Epithelial cell of proximal tubule (primary cell): ENCODE measurements around the gene EPHB1. TPM values are rescaled to one million over a fixed set of nuclear protein-coding genes. Genes with fewer than 3 reads are reported as not detected.

Source experiments
- DNase-seq: peaks from one replicate; pipeline ENCODE4 v3.0.0-alpha.2; 2011; ENCODE audit warnings: low read depth
- H3K4me3 ChIP-seq: 2 replicates; pipeline ENCODE4 v1.5.1; 2011; ENCODE audit warnings: low read depth, mild to moderate bottlenecking, low read length
- total RNA-seq: library from RNA; depleted of rRNA; stranded (reverse); fragments of >200 nt; gene quantifications from 2 replicates; pipeline ENCODE4 v1.2.3, GENCODE V29; 2015
- TF ChIP-seq, protein P1 (sequence below): conservative IDR thresholded peaks from 2 replicates; pipeline ENCODE4 v1.5.1; 2012; ENCODE audit warnings: low read depth, mild to moderate bottlenecking, low read length

Gene EPHB1
- total RNA-seq, 1 donor from 2014 or later: 1.6 TPM

DNA sequence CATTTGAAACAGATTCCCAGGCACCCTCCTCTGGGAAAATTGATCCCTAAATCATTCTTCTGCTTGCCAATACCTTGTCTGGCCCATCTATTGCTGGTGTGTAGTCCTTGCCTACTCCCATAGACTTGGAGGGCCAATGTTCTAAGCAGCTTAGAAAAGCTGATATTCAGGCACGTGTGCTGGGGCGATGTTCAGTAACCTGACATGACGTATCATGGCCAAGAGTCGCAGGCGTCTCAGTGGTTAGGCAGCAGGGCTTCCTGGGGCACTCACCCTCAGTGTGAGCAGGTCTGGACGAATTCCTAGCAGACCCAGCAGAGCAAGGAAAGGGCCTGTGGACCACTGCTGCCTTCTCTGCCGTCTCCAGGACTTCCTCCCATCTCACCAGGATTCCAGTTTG is 21.6 kb downstream of the EPHB1 start:
- no peak for DNase-seq
- H3K4me3 ChIP-seq: no peak overlapping the region
- TF ChIP-seq, protein P1, sequence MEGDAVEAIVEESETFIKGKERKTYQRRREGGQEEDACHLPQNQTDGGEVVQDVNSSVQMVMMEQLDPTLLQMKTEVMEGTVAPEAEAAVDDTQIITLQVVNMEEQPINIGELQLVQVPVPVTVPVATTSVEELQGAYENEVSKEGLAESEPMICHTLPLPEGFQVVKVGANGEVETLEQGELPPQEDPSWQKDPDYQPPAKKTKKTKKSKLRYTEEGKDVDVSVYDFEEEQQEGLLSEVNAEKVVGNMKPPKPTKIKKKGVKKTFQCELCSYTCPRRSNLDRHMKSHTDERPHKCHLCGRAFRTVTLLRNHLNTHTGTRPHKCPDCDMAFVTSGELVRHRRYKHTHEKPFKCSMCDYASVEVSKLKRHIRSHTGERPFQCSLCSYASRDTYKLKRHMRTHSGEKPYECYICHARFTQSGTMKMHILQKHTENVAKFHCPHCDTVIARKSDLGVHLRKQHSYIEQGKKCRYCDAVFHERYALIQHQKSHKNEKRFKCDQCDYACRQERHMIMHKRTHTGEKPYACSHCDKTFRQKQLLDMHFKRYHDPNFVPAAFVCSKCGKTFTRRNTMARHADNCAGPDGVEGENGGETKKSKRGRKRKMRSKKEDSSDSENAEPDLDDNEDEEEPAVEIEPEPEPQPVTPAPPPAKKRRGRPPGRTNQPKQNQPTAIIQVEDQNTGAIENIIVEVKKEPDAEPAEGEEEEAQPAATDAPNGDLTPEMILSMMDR: no peak

DNA sequence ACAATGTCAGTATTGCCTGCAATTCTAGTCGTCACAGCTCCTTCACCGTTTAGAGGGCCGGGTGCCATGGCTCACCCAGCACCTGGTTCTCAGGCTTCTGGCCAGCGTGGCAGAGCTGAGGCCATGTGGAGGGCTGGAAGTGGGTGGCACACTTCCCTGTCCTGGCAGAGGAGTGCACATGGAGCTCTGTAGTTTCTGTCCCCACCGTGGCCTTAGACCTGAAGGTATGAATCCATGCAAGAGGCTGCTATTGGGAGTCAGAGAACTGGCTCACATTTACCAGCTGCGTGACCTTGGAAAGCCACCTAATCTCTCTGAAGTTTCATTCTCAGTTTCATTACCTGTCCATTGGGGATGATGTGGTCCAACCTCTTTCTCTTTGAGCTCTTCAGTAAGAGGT is 22.2 kb downstream of the EPHB1 start:
- DNase-seq: no peak
- TF ChIP-seq, protein P1: no peak
- no peak overlapping the region for H3K4me3 ChIP-seq

DNA sequence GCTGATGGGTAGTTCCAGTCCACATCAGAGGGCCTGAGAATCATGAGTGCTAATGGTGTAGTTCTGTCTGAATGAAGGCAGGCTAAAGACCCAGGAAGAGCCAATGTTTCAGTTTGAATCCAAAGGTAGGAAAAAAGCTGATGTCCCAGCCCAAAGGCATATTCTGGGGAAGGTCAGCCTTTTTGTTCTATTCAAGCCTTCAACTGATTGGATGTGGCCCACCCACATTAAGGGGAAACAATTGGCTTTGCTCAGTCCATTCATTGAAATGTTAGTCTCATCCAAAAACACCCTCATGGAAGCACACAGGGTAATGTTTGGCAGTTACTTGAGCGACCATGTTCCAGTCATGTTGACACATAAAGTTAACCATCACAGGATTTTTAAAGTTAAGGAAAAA is 25.9 kb downstream of the EPHB1 start:
- TF ChIP-seq, protein P1: no peak
- DNase-seq: no peak
- no peak overlapping the region for H3K4me3 ChIP-seq

DNA sequence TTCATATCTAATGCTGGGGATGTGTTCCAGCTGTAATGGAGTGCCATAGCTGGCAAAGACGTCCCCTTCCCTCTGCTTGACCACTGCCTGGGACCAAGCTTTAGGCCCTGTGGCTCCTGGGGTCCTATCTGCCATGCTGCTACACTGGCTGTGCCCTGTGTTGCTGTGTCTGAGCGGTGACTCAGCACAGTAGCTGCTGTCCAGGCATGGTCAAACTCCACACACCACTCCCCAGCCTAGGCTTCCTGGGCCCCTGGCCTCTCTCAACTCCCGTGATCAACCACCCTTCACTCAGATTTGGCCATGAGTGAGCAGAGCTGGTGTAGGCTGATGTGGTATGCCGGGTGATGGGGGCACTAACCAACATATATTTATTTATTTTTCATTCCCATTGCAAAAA is 27.0 kb downstream of the EPHB1 start:
- no peak for DNase-seq
- H3K4me3 ChIP-seq: no peak overlapping the region

DNA sequence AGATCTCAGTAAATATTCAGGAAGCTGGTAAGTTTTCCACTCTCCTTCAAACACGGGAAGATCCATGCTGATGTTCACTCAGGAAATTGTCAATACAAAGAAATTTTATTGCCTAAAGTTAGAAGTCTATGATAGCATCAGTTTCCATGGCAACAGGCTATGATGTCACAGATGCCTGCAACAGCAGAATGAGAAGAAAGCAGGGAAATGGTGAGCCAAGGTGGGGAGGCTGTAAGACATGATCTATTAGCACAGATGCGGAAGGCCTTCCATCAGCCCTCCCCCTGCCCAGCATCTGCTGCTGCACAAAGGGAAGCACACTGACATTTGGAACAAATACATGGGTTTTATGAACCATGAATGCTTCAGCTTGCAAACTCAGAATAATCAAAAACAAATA is 28.6 kb downstream of the EPHB1 start:
- no peak for DNase-seq
- no peak overlapping the region for H3K4me3 ChIP-seq
- TF ChIP-seq, protein P1: no peak

More for the DNA sequence above, 27.0 kb downstream of the EPHB1 start:
- TF ChIP-seq, protein P1: no peak

DNA sequence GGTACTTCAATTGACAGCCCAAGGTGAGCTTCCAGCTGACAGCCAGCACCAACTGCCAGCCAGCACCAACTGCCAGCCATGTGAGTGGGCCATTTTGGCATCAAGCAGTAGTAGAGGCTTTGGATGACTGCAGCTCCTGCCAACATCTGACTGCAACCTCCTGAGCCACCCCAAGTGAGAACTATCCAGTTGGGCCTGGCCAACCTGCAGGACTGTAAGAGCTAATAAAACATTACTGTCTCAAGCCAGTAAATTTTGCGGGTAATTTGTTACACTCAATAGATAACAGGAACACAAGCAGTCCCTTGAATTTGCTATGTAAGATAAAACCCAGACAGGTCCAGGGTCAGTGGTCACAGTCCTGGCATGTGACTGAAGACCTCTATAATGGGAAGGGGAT is 29.7 kb downstream of the EPHB1 start:
- TF ChIP-seq, protein P1: no peak
- no peak overlapping the region for H3K4me3 ChIP-seq
- DNase-seq: no peak

DNA sequence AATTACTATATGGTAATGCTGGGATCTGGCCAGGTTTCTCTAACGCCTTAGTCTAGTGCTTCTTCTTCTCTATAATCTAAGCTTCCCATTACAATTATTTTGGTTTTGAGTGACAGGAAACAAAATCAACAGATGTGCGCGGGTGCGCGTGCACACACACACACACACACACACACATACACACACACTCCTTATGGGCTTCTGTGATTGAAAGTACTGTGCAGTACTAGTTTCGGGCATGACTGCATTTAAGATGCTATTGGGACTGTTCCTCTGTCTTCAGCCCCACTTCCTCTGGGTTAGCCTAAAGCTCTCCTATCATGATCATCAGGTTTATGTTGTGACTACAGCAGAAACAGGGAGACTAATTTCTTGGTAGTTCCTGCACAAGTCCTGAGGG is 32.2 kb downstream of the EPHB1 start:
- no peak for DNase-seq
- TF ChIP-seq, protein P1: no peak
- H3K4me3 ChIP-seq: no peak overlapping the region
